PC-3 (cell line): Measurements from ENCODE around the gene ADAM22. TPM values are rescaled to one million over a fixed set of nuclear protein-coding genes. Genes with fewer than 3 reads are reported as not detected.

Experiments used
- ATAC-seq: fragments of 200-7000 bp; cut with Tn5 transposase; 2 replicates; pipeline ENCODE4 v1.9.1; 2020; ENCODE audit warnings: mild to moderate bottlenecking, moderate library complexity
- BruUV-seq: library from RNA; stranded (reverse); fragments of 400-500 nt; replicated peaks from 2 replicates; lab custom pipeline; 2021; lab: Mats Ljungman, UMichigan
- CTCF ChIA-PET: fragments of 300-600 bp; sonication (Branson Sonifier 250); formaldehyde crosslinking; loops from one replicate; lab custom pipeline; 2022; ENCODE audit warnings: antibody characterized with exemption; lab: Charles Lee
- POLR2A ChIA-PET: fragments of 300-600 bp; sonication (Branson Sonifier 250); formaldehyde crosslinking; loops from one replicate; lab custom pipeline; 2022; ENCODE audit warnings: antibody characterized with exemption; ENCODE audit not compliant: unreplicated experiment; lab: Charles Lee
- DNase-seq: peaks from one replicate; pipeline ENCODE4 v3.0.0-alpha.2; 2015
- H2AFZ ChIP-seq: fragments of 300-600 bp; sonication (generic); 2 replicates; pipeline ENCODE4 v1.6.0; 2016; ENCODE audit warnings: antibody characterized with exemption, low read length
- H3F3A ChIP-seq: fragments of 300-600 bp; sonication (generic); one replicate; pipeline ENCODE4 v1.6.0; 2017; ENCODE audit warnings: antibody characterized with exemption, low read length, control low read depth, mild to moderate bottlenecking; ENCODE audit not compliant: unreplicated experiment
- H3K27ac ChIP-seq: fragments of 300-600 bp; sonication (generic); 2 replicates; pipeline ENCODE4 v1.5.1; 2016; ENCODE audit warnings: mild to moderate bottlenecking, low read length
- H3K27me3 ChIP-seq: fragments of 300-600 bp; sonication (generic); 2 replicates; pipeline ENCODE4 v1.6.1; 2016; ENCODE audit warnings: low read length, mixed read lengths
- H3K36me3 ChIP-seq: fragments of 300-600 bp; sonication (generic); 2 replicates; pipeline ENCODE4 v1.6.1; 2016; ENCODE audit warnings: low read depth, mixed run types, low read length, mixed read lengths
- H3K4me1 ChIP-seq: fragments of 300-600 bp; sonication (generic); 2 replicates; pipeline ENCODE4 v1.5.1; 2016; ENCODE audit warnings: low read length; ENCODE audit not compliant: insufficient read depth
- H3K4me2 ChIP-seq: fragments of 300-600 bp; sonication (generic); 2 replicates; pipeline ENCODE4 v1.6.0; 2016; ENCODE audit warnings: low read length
- H3K4me3 ChIP-seq: fragments of 300-600 bp; sonication (generic); 2 replicates; pipeline ENCODE4 v1.5.1; 2016; ENCODE audit warnings: mild to moderate bottlenecking, low read length, mixed read lengths
- H3K79me2 ChIP-seq: fragments of 300-600 bp; sonication (generic); 2 replicates; pipeline ENCODE4 v1.6.1; 2017; ENCODE audit warnings: low read length, mixed read lengths
- H3K9ac ChIP-seq: fragments of 300-600 bp; sonication (generic); 2 replicates; pipeline ENCODE4 v1.6.0; 2016; ENCODE audit warnings: mild to moderate bottlenecking, low read length
- H3K9me2 ChIP-seq: fragments of 300-600 bp; sonication (generic); replicated peaks from 2 replicates; pipeline ENCODE4 v1.6.1; 2016; ENCODE audit warnings: mixed run types, low read length, mixed read lengths
- H3K9me3 ChIP-seq: fragments of 300-600 bp; sonication (generic); 2 replicates; pipeline ENCODE4 v1.6.1; 2016; ENCODE audit warnings: low read length, mixed read lengths
- H4K20me1 ChIP-seq: fragments of 300-600 bp; sonication (generic); 2 replicates; pipeline ENCODE4 v1.6.1; 2016; ENCODE audit warnings: low read length, mixed read lengths
- EZH2 ChIP-seq: fragments of 300-600 bp; sonication (generic); IDR thresholded peaks from one replicate; pipeline ENCODE4 v1.6.1; 2017; ENCODE audit warnings: antibody characterized with exemption, mild to moderate bottlenecking, low read length; ENCODE audit not compliant: unreplicated experiment
- EZH2phosphoT487 ChIP-seq: fragments of 300-600 bp; sonication (generic); IDR thresholded peaks from 2 replicates; pipeline ENCODE4 v1.6.1; 2018; ENCODE audit warnings: mild to moderate bottlenecking, antibody characterized with exemption, low read length, borderline replicate concordance
- intact Hi-C: fragments of 100-400 bp; cut with micrococcal nuclease; formaldehyde crosslinking; loops from 2 replicates; pipeline ENCODE4 v1.9.0; 2023
- total RNA-seq: library from RNA; depleted of rRNA; stranded (reverse); fragments of >200 nt; gene quantifications from 2 replicates; pipeline ENCODE4 v1.2.3, GENCODE V29; 2014
- TF ChIP-seq, protein P1 (sequence below): fragments of 300-600 bp; sonication (generic); conservative IDR thresholded peaks from 2 replicates; pipeline ENCODE4 v1.5.1; 2017; ENCODE audit warnings: antibody characterized with exemption, low read depth, mild to moderate bottlenecking, low read length

ADAM22 gene
- total RNA-seq, 1 experiment from 2014 or later = 4.4 TPM

DNA sequence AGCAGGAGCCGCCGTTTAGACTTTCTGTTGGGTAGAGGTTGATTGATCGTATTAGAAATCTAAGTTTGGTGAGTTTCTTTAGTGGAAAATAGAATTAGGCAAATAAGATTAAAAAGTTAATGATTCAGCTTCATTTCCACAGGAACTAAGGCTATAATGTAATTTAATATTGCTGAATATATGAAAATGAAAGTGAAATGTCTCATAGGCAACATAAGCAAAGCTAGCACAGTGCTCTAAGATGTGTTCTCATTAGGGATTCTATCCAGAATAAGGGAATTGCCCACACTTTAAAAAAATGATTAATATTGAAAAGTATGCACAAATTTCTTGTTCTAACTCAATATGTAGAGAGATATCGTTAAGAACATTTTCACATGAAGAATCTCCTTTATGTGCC is 238.8 kb downstream of the ADAM22 start:
- H3K9me2 ChIP-seq = no peaks in the 10 kb centered on the region
- BruUV-seq = no TSS peak
- no peak for ATAC-seq

DNA sequence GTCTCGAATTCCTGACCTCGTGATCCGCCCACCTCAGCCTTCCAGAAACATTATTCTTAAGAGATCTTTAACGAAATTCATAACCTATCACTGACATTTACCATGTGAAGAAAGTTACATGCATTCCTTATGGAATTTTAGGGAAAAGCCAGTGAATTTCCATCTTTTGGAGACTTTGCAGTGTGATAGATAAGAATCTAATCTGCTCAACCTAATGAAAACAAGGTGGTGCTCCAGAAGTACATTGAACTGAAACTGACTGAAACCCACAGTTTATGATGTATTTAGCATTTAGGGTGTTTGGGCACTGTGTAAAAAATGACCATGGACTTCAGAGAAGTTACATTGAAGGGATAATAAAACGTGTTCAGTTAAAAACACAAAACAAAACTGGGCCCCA is 242.1 kb downstream of the ADAM22 start:
- Histone ChIP-seq H3K79me2 (no peaks in the 10 kb centered on the region), H3K4me1 (no peaks in the 10 kb centered on the region), H3K27me3 (no peaks in the 10 kb centered on the region), H3K27ac (no peak overlapping the region), H3K9ac (no peak overlapping the region), H3F3A (no peaks in the 10 kb centered on the region), H3K9me2 (no peaks in the 10 kb centered on the region), H4K20me1 (no peaks in the 10 kb centered on the region), H3K9me3 (no peaks in the 10 kb centered on the region), H3K4me3 (no peak overlapping the region), H2AFZ (no peak overlapping the region), H3K36me3 (no peaks in the 10 kb centered on the region), H3K4me2 (no peak overlapping the region)
- intact Hi-C loops = no loop called here
- DNase-seq (no peak), ATAC-seq (no peak)
- TF ChIP-seq EZH2phosphoT487 (no peak), EZH2 (no peak)
- TF ChIP-seq, protein P1, sequence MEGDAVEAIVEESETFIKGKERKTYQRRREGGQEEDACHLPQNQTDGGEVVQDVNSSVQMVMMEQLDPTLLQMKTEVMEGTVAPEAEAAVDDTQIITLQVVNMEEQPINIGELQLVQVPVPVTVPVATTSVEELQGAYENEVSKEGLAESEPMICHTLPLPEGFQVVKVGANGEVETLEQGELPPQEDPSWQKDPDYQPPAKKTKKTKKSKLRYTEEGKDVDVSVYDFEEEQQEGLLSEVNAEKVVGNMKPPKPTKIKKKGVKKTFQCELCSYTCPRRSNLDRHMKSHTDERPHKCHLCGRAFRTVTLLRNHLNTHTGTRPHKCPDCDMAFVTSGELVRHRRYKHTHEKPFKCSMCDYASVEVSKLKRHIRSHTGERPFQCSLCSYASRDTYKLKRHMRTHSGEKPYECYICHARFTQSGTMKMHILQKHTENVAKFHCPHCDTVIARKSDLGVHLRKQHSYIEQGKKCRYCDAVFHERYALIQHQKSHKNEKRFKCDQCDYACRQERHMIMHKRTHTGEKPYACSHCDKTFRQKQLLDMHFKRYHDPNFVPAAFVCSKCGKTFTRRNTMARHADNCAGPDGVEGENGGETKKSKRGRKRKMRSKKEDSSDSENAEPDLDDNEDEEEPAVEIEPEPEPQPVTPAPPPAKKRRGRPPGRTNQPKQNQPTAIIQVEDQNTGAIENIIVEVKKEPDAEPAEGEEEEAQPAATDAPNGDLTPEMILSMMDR = no peak
- ChIA-PET POLR2A (no interaction called here), CTCF (no interaction called here)
- no TSS peak for BruUV-seq

More for the DNA sequence above, 238.8 kb downstream of the ADAM22 start:
- Histone ChIP-seq H3K27me3 (no peaks in the 10 kb centered on the region), H3K4me3 (no peak overlapping the region), H3K9ac (no peak overlapping the region), H4K20me1 (no peaks in the 10 kb centered on the region), H3K4me1 (no peaks in the 10 kb centered on the region), H3K79me2 (no peaks in the 10 kb centered on the region), H3K27ac (no peak overlapping the region), H2AFZ (no peak overlapping the region), H3F3A (no peaks in the 10 kb centered on the region), H3K9me3 (no peaks in the 10 kb centered on the region), H3K4me2 (no peak overlapping the region), H3K36me3 (no peaks in the 10 kb centered on the region)
- intact Hi-C loops = no loop called here
- TF ChIP-seq EZH2 = no peak
- TF ChIP-seq, protein P1 = no peak
- DNase-seq = no peak
- ChIA-PET POLR2A (no interaction called here), CTCF (no interaction called here)

GRCh38 chr7:88183051-88183450 is 249.0 kb downstream of the ADAM22 start:
- BruUV-seq = no TSS peak

More at GRCh38 chr7:88183051-88183450, 249.0 kb downstream of the ADAM22 start:
- no peak overlapping the region for H2AFZ ChIP-seq
- no peaks in the 10 kb centered on the region for H3K9me3 ChIP-seq
- no peak overlapping the region for H3K4me2 ChIP-seq
- no peaks in the 10 kb centered on the region for H3K27me3 ChIP-seq
- H3K27ac ChIP-seq = no peak overlapping the region
- no peaks in the 10 kb centered on the region for H3F3A ChIP-seq
- no peak for TF ChIP-seq EZH2phosphoT487
- TF ChIP-seq EZH2 = no peak
- TF ChIP-seq, protein P1 = no peak
- H4K20me1 ChIP-seq = no peaks in the 10 kb centered on the region
- POLR2A ChIA-PET = interaction anchor here (0.6 kb wide), 1 partner anchor 916 kb away, joined by 3 read pairs; no protein-coding TSS in a partner anchor
- intact Hi-C loops = no loop called here
- no peak for ATAC-seq
- peaks cover 17% of the 10 kb centered on the region for H3K4me1 ChIP-seq
- H3K9ac ChIP-seq = no peak overlapping the region
- no peak overlapping the region for H3K4me3 ChIP-seq
- H3K79me2 ChIP-seq = no peaks in the 10 kb centered on the region
- CTCF ChIA-PET = no interaction called here
- H3K36me3 ChIP-seq = no peaks in the 10 kb centered on the region
- H3K9me2 ChIP-seq = no peaks in the 10 kb centered on the region
- peak; percentile 14 for DNase-seq
